SK-N-SH (cell line): ENCODE data around the gene REXO5. TPM values are rescaled to one million over a fixed set of nuclear protein-coding genes. Genes with fewer than 3 reads are reported as not detected.

ENCODE experiments used
- CTCF ChIA-PET: fragments of 300-600, 350-600 bp; formaldehyde crosslinking; extraction: SDS; loops from one replicate; lab custom pipeline; 2021; lab: Yijun Ruan, JAX
- POLR2A ChIA-PET: fragments of 350-600 bp; sonication (Branson Sonifier 250); formaldehyde crosslinking; extraction: SDS; loops from one replicate; lab custom pipeline; 2020; ENCODE audit warnings: antibody characterized with exemption, inconsistent platforms; lab: Yijun Ruan, JAX
- DNase-seq: peaks from one replicate; pipeline ENCODE4 v3.0.0; 2012
- H2AFZ ChIP-seq: fragments of 200-600 bp; sonication (generic); 2 replicates; pipeline ENCODE4 v1.8.1; 2016; ENCODE audit warnings: antibody characterized with exemption, mild to moderate bottlenecking, low read depth
- H3F3A ChIP-seq: fragments of 200-600 bp; sonication (generic); replicated peaks from 2 replicates; pipeline ENCODE3; 2016; ENCODE audit warnings: antibody characterized with exemption, mild to moderate bottlenecking; ENCODE audit not compliant: insufficient read depth
- H3K27ac ChIP-seq, 2 experiments: fragments of 200-500 bp in 1 of 2; fragments of 200-600 bp in 1 of 2; sonication (Bioruptor generic) in 1 of 2; sonication (generic), shearing (Covaris generic) in 1 of 2; 2 replicates each; pipeline versions ENCODE4 v1.5.1 to v1.6.1; 2014 to 2016; ENCODE audit warnings: low read depth in 2 of 2, inconsistent platforms in 1 of 2, low read length in 1 of 2, mild to moderate bottlenecking in 1 of 2, mixed read lengths in 1 of 2
- H3K27me3 ChIP-seq: fragments of 200-600 bp; sonication (generic), shearing (Covaris generic); 2 replicates; pipeline ENCODE4 v1.6.1; 2016; ENCODE audit warnings: mixed run types; ENCODE audit not compliant: insufficient read depth
- H3K36me3 ChIP-seq, 2 experiments: fragments of 200-500 bp in 1 of 2; fragments of 200-600 bp in 1 of 2; sonication (Bioruptor generic) in 1 of 2; sonication (generic) in 1 of 2; replicated peaks in 1 of 2; 2 replicates each; pipeline versions ENCODE3 to v1.5.1; 2014 to 2016; ENCODE audit warnings: low read length in 1 of 2, mild to moderate bottlenecking in 1 of 2; ENCODE audit not compliant: insufficient read depth in 2 of 2, control insufficient read depth in 1 of 2
- H3K4me1 ChIP-seq, 2 experiments: fragments of 200-500 bp in 1 of 2; fragments of 200-600 bp in 1 of 2; sonication (Bioruptor generic) in 1 of 2; sonication (generic), shearing (Covaris generic) in 1 of 2; 2 replicates each; pipeline versions ENCODE4 v1.5.1 to v1.6.1; 2014 to 2016; ENCODE audit warnings: low read depth in 1 of 2, low read length in 1 of 2, mixed run types in 1 of 2; ENCODE audit not compliant: insufficient read depth in 2 of 2, control insufficient read depth in 1 of 2
- H3K4me2 ChIP-seq: fragments of 200-600 bp; sonication (generic), shearing (Covaris generic); 2 replicates; pipeline ENCODE4 v1.6.1; 2017; ENCODE audit warnings: mixed run types
- H3K4me3 ChIP-seq, 2 experiments: fragments of 200-500 bp in 1 of 2; fragments of 200-600 bp in 1 of 2; sonication (Bioruptor generic) in 1 of 2; sonication (generic), shearing (Covaris generic) in 1 of 2; 2 replicates each; pipeline versions ENCODE4 v1.5.1 to v1.8.1; 2014 to 2016; ENCODE audit warnings: low read depth in 2 of 2, inconsistent platforms in 1 of 2, low read length in 1 of 2, mild to moderate bottlenecking in 1 of 2, mixed read lengths in 1 of 2, moderate library complexity in 1 of 2
- H3K79me2 ChIP-seq: fragments of 200-600 bp; sonication (generic); 2 replicates; pipeline ENCODE4 v1.8.1; 2017; ENCODE audit warnings: mild to moderate bottlenecking; ENCODE audit not compliant: insufficient read depth
- H3K9ac ChIP-seq: fragments of 200-600 bp; sonication (generic); 2 replicates; pipeline ENCODE4 v1.6.1; 2017; ENCODE audit warnings: mixed run types
- H3K9me2 ChIP-seq: fragments of 200-600 bp; sonication (generic); 2 replicates; pipeline ENCODE4 v1.6.1; 2017; ENCODE audit warnings: mixed run types
- H3K9me3 ChIP-seq: fragments of 200-600 bp; sonication (generic); 2 replicates; pipeline ENCODE4 v1.6.1; 2017; ENCODE audit warnings: mixed run types, mild to moderate bottlenecking, moderate library complexity
- H4K20me1 ChIP-seq: fragments of 200-600 bp; sonication (generic); 2 replicates; pipeline ENCODE4 v1.6.1; 2017; ENCODE audit warnings: mild to moderate bottlenecking, mixed run types; ENCODE audit not compliant: insufficient read depth
- ELF1 ChIP-seq: IDR thresholded peaks from 2 replicates; pipeline ENCODE4 v1.4.0; 2012
- EP300 ChIP-seq, 2 experiments: IDR thresholded peaks; 2 replicates each; pipeline versions ENCODE4 v1.4.0 to v1.6.1; 2012; ENCODE audit warnings: borderline replicate concordance in 1 of 2, low read depth in 1 of 2, low read length in 1 of 2
- EZH2phosphoT487 ChIP-seq: fragments of 200-600 bp; sonication (generic); IDR thresholded peaks from 2 replicates; pipeline ENCODE4 v1.6.1; 2017; ENCODE audit warnings: low read depth, mixed run types, mild to moderate bottlenecking, antibody characterized with exemption, moderate library complexity, borderline replicate concordance
- FOSL2 ChIP-seq: IDR thresholded peaks from 2 replicates; pipeline ENCODE4 v1.4.0; 2012; ENCODE audit warnings: low read depth, mild to moderate bottlenecking, moderate library complexity, borderline replicate concordance
- GABPA ChIP-seq: IDR thresholded peaks from 2 replicates; pipeline ENCODE4 v1.4.0; 2012; ENCODE audit warnings: low read depth, mild to moderate bottlenecking
- IRF3 ChIP-seq: fragments of 150-350 bp; IDR thresholded peaks from 2 replicates; pipeline ENCODE4 v1.6.1; 2016; ENCODE audit warnings: mild to moderate bottlenecking, low read depth, low read length
- NFIC ChIP-seq: IDR thresholded peaks from 2 replicates; pipeline ENCODE4 v1.4.0; 2012; ENCODE audit warnings: borderline replicate concordance
- NRF1 ChIP-seq: IDR thresholded peaks from 2 replicates; pipeline ENCODE4 v1.6.1; 2012; ENCODE audit warnings: low read depth, mild to moderate bottlenecking, low read length
- POLR2AphosphoS5 ChIP-seq: IDR thresholded peaks from 2 replicates; pipeline ENCODE4 v1.6.1; 2012; ENCODE audit warnings: low read depth, low read length
- RAD21 ChIP-seq: IDR thresholded peaks from 2 replicates; pipeline ENCODE4 v1.6.1; 2012; ENCODE audit warnings: mild to moderate bottlenecking, low read length
- RFX5 ChIP-seq: IDR thresholded peaks from 2 replicates; pipeline ENCODE4 v1.6.1; 2012; ENCODE audit warnings: mild to moderate bottlenecking, improper control_type of control experiment, low read length
- RXRA ChIP-seq: IDR thresholded peaks from 2 replicates; pipeline ENCODE4 v1.4.0; 2012; ENCODE audit warnings: low read depth, mild to moderate bottlenecking, borderline replicate concordance
- SIN3A ChIP-seq: IDR thresholded peaks from 2 replicates; pipeline ENCODE4 v1.6.1; 2012; ENCODE audit warnings: low read depth, mild to moderate bottlenecking, low read length, moderate library complexity, borderline replicate concordance
- SMC3 ChIP-seq: IDR thresholded peaks from 2 replicates; pipeline ENCODE4 v1.6.1; 2012; ENCODE audit warnings: low read depth, low read length, improper control_type of control experiment
- WGBS: methylation state at CpG from one replicate; pipeline ENCODE4 v1.1.6; 2017; ENCODE audit warnings: low lambda C conversion rate; 5-methylcytosine and 5-hydroxymethylcytosine counted together
- polyA plus RNA-seq, 3 experiments: library from polyadenylated mRNA; depleted of rRNA; stranded (reverse); fragments of >200 nt; gene quantifications; 2 replicates each; pipeline ENCODE4 v1.2.3, GENCODE V29; 2012
- TF ChIP-seq, protein P1 (sequence below): fragments of 150-350 bp; IDR thresholded peaks from 2 replicates; pipeline ENCODE4 v1.6.1; 2017; ENCODE audit warnings: antibody characterized with exemption, low read length, low read depth, borderline replicate concordance
- TF ChIP-seq, protein P2 (sequence below): fragments of 200-600 bp; sonication (generic); IDR thresholded peaks from 2 replicates; pipeline ENCODE4 v1.6.1; 2017; ENCODE audit warnings: antibody characterized with exemption, mild to moderate bottlenecking, moderate library complexity
- TF ChIP-seq, protein P3 (sequence below): IDR thresholded peaks from 2 replicates; pipeline ENCODE4 v1.4.0; 2012; ENCODE audit warnings: low read depth, borderline replicate concordance

REXO5 gene
- polyA plus RNA-seq, 1 of the 3 experiments (the other 2 are of a cell fraction) = 3.8 TPM

DNA sequence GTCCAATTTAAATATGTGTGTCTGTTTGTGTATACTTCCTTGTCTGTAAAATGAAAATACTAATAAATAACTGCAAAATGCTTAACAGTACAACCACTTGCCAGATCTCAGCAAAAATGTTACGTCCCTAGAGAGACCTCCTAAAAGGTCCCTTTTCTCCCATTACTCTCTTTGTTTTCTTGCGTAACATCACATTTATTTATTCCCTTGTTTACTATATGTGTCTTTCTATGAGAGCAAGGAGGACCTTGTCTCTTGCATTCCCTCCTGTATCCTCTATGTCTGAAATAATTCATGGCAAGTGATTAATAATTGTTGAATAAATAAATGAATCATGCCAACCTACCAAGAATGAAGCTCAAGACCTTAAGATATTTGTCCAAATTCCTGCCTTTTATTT, 40.6 kb upstream of the REXO5 start (continued):
- TF ChIP-seq ELF1 (no peak), IRF3 (no peak)
- TF ChIP-seq, all 33 proteins: peak for 0

- Histone ChIP-seq H3K9me2 (no peaks in the 10 kb centered on the region), H4K20me1 (no peaks in the 10 kb centered on the region), H3K4me1 (no peaks in the 10 kb centered on the region), H3K27ac (no peak overlapping the region), H3K36me3 (no peaks in the 10 kb centered on the region), H3K9ac (no peak overlapping the region), H2AFZ (no peak overlapping the region), H3K4me3 (no peak overlapping the region), H3K79me2 (no peaks in the 10 kb centered on the region), H3K4me2 (no peak overlapping the region), H3K9me3 (no peaks in the 10 kb centered on the region), H3F3A (no peaks in the 10 kb centered on the region), H3K27me3 (no peaks in the 10 kb centered on the region)
- no peak for DNase-seq
- WGBS = 30% methylated on average over 5 of the region's 5 CpGs
- TF ChIP-seq EZH2phosphoT487 = no peak
- no peak for TF ChIP-seq NRF1
- TF ChIP-seq RXRA = no peak
- no peak for TF ChIP-seq POLR2AphosphoS5
- TF ChIP-seq EP300 (IDR thresholded peaks at IDR 0.05; ENCODE audit: borderline replicate concordance in 1 of 2, low read depth in 1 of 2, low read length in 1 of 2) = no peak
- TF ChIP-seq FOSL2 = no peak
- no peak for TF ChIP-seq ELF1
- no peak for TF ChIP-seq GABPA
- no peak for TF ChIP-seq SIN3A
- TF ChIP-seq RFX5 = no peak
- TF ChIP-seq, protein P1, sequence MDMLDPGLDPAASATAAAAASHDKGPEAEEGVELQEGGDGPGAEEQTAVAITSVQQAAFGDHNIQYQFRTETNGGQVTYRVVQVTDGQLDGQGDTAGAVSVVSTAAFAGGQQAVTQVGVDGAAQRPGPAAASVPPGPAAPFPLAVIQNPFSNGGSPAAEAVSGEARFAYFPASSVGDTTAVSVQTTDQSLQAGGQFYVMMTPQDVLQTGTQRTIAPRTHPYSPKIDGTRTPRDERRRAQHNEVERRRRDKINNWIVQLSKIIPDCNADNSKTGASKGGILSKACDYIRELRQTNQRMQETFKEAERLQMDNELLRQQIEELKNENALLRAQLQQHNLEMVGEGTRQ = no peak
- TF ChIP-seq SMC3 = no peak
- no peak for TF ChIP-seq RAD21
- TF ChIP-seq, protein P2, sequence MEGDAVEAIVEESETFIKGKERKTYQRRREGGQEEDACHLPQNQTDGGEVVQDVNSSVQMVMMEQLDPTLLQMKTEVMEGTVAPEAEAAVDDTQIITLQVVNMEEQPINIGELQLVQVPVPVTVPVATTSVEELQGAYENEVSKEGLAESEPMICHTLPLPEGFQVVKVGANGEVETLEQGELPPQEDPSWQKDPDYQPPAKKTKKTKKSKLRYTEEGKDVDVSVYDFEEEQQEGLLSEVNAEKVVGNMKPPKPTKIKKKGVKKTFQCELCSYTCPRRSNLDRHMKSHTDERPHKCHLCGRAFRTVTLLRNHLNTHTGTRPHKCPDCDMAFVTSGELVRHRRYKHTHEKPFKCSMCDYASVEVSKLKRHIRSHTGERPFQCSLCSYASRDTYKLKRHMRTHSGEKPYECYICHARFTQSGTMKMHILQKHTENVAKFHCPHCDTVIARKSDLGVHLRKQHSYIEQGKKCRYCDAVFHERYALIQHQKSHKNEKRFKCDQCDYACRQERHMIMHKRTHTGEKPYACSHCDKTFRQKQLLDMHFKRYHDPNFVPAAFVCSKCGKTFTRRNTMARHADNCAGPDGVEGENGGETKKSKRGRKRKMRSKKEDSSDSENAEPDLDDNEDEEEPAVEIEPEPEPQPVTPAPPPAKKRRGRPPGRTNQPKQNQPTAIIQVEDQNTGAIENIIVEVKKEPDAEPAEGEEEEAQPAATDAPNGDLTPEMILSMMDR = no peak
- no peak for TF ChIP-seq NFIC
- TF ChIP-seq, protein P3, sequence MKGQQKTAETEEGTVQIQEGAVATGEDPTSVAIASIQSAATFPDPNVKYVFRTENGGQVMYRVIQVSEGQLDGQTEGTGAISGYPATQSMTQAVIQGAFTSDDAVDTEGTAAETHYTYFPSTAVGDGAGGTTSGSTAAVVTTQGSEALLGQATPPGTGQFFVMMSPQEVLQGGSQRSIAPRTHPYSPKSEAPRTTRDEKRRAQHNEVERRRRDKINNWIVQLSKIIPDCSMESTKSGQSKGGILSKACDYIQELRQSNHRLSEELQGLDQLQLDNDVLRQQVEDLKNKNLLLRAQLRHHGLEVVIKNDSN = no peak
- CTCF ChIA-PET = interaction anchor here (0.6 kb wide), 2 partner anchors 26 to 174 kb away, joined by 3 read pairs; no protein-coding TSS in a partner anchor
- POLR2A ChIA-PET = no interaction called here
Observed at GRCh38 chr16:20766294-20766693, 40.0 kb upstream of the REXO5 start.
